HUES6 (cell line): Measurements from ENCODE around the gene FSD1.
"Not testable (repeated sequence)": the region's sequence is repeated elsewhere in the genome, so short reads cannot be mapped to it uniquely, and the experiment has no call there.

ENCODE experiments used
- H3K27ac ChIP-seq: 2 replicates; pipeline ENCODE4 v1.7.0; 2013; ENCODE audit warnings: low read depth, mild to moderate bottlenecking, low read length, inconsistent platforms
- H3K27me3 ChIP-seq: 2 replicates; pipeline ENCODE4 v1.6.1; 2013; ENCODE audit warnings: low read length; ENCODE audit not compliant: control insufficient read depth, insufficient read depth
- H3K36me3 ChIP-seq: 2 replicates; pipeline ENCODE4 v1.6.1; 2013; ENCODE audit warnings: low read length; ENCODE audit not compliant: control insufficient read depth, insufficient read depth
- H3K4me1 ChIP-seq: 2 replicates; pipeline ENCODE4 v1.6.1; 2013; ENCODE audit warnings: low read length; ENCODE audit not compliant: control insufficient read depth, insufficient read depth
- H3K4me3 ChIP-seq: 2 replicates; pipeline ENCODE4 v1.5.1; 2013; ENCODE audit warnings: low read depth, low read length
- H3K9ac ChIP-seq: one replicate; pipeline ENCODE4 v1.6.1; 2013; ENCODE audit warnings: mild to moderate bottlenecking, low read length
- H3K9me3 ChIP-seq: 2 replicates; pipeline ENCODE4 v1.6.1; 2013; ENCODE audit warnings: low read depth, low read length; ENCODE audit not compliant: control insufficient read depth, insufficient read depth

FSD1 gene

GRCh38 chr19:4323692-4324091 is 19.3 kb downstream of the FSD1 start:
- no peaks in the 10 kb centered on the region for H3K27me3 ChIP-seq
- H3K27ac ChIP-seq, result no peak overlapping the region
- 0 out of 2 replicates have a peak, but pooled peaks cover 5% of the 10 kb centered on the region for H3K9me3 ChIP-seq
- peaks cover 16% of the 10 kb centered on the region for H3K36me3 ChIP-seq
- H3K4me3 ChIP-seq, result no peak overlapping the region
- H3K9ac ChIP-seq, result no peak overlapping the region
- 0 out of 2 replicates have a peak, but pooled peaks cover 3% of the 10 kb centered on the region for H3K4me1 ChIP-seq

- H3K36me3 ChIP-seq, result peaks cover 12% of the 10 kb centered on the region; the same call in 1 of the 2 replicates
- H3K9ac ChIP-seq, result no peak overlapping the region
- no peaks in the 10 kb centered on the region for H3K27me3 ChIP-seq
- H3K4me1 ChIP-seq, result 0 out of 2 replicates have a peak, but pooled peaks cover 3% of the 10 kb centered on the region
- no peak overlapping the region for H3K4me3 ChIP-seq
- H3K27ac ChIP-seq, result no peak overlapping the region
- 0 out of 2 replicates have a peak, but pooled peaks cover 4% of the 10 kb centered on the region for H3K9me3 ChIP-seq
Measured at GRCh38 chr19:4324228-4324627, 19.8 kb downstream of the FSD1 start.

- Histone ChIP-seq H3K9ac (no peak overlapping the region), H3K4me3 (peak overlapping the region; percentile 66), H3K36me3 (peaks cover 12% of the 10 kb centered on the region; the same call in 1 of the 2 replicates)
Measured at GRCh38 chr19:4326215-4326836, 21.9 kb downstream of the FSD1 start.

GRCh38 chr19:4326837-4327251 is 22.4 kb downstream of the FSD1 start:
- Histone ChIP-seq H3K9me3 (no peaks in the 10 kb centered on the region), H3K27ac (no peak overlapping the region), H3K36me3 (peaks cover 12% of the 10 kb centered on the region; the same call in 1 of the 2 replicates), H3K27me3 (no peaks in the 10 kb centered on the region), H3K9ac (peak overlapping the region; percentile 76), H3K4me3 (peak overlapping the region; percentile 66), H3K4me1 (0 out of 2 replicates have a peak, but pooled peaks cover 3% of the 10 kb centered on the region)

More at GRCh38 chr19:4326215-4326836, 21.9 kb downstream of the FSD1 start:
- H3K27me3 ChIP-seq, result no peaks in the 10 kb centered on the region
- 0 out of 2 replicates have a peak, but pooled peaks cover 3% of the 10 kb centered on the region for H3K4me1 ChIP-seq
- H3K27ac ChIP-seq, result no peak overlapping the region
- no peaks in the 10 kb centered on the region for H3K9me3 ChIP-seq

- Histone ChIP-seq H3K4me3 (peak overlapping the region; percentile 66), H3K9me3 (no peaks in the 10 kb centered on the region), H3K27ac (no peak overlapping the region), H3K4me1 (0 out of 2 replicates have a peak, but pooled peaks cover 3% of the 10 kb centered on the region), H3K27me3 (no peaks in the 10 kb centered on the region), H3K36me3 (peaks cover 12% of the 10 kb centered on the region; the same call in 1 of the 2 replicates), H3K9ac (peak overlapping the region; percentile 76)
Measured at GRCh38 chr19:4327252-4327876, 23.0 kb downstream of the FSD1 start.

GRCh38 chr19:4327877-4328242 is 23.5 kb downstream of the FSD1 start:
- Histone ChIP-seq H3K4me1 (0 out of 2 replicates have a peak, but pooled peaks cover 3% of the 10 kb centered on the region), H3K9me3 (no peaks in the 10 kb centered on the region), H3K4me3 (peak overlapping the region; percentile 66), H3K9ac (peak overlapping the region; percentile 34), H3K27me3 (no peaks in the 10 kb centered on the region), H3K36me3 (peaks cover 11% of the 10 kb centered on the region; the same call in 1 of the 2 replicates), H3K27ac (no peak overlapping the region)

GRCh38 chr19:4328243-4328990 is 24.0 kb downstream of the FSD1 start:
- peak overlapping the region; percentile 64 for H3K9ac ChIP-seq
- H3K27me3 ChIP-seq, result no peaks in the 10 kb centered on the region
- peaks cover 7% of the 10 kb centered on the region; the same call in 1 of the 2 replicates for H3K36me3 ChIP-seq
- H3K9me3 ChIP-seq, result no peaks in the 10 kb centered on the region
- H3K4me1 ChIP-seq, result 0 out of 2 replicates have a peak, but pooled peaks cover 3% of the 10 kb centered on the region
- H3K4me3 ChIP-seq, result peak overlapping the region; percentile 89
- no peak overlapping the region for H3K27ac ChIP-seq

- not testable (repeated sequence) for H3K36me3 ChIP-seq, H3K27ac ChIP-seq, H3K27me3 ChIP-seq, H3K4me1 ChIP-seq, H3K9me3 ChIP-seq
- Histone ChIP-seq H3K9ac (peak overlapping the region; percentile 64), H3K4me3 (peak overlapping the region; percentile 89)
Measured at GRCh38 chr19:4328991-4329681, 24.7 kb downstream of the FSD1 start.

- H3K36me3 ChIP-seq, result peaks cover 6% of the 10 kb centered on the region
- H3K9me3 ChIP-seq, result no peaks in the 10 kb centered on the region
- no peaks in the 10 kb centered on the region for H3K27me3 ChIP-seq
- 0 out of 2 replicates have a peak, but pooled peaks cover 3% of the 10 kb centered on the region for H3K4me1 ChIP-seq
- H3K4me3 ChIP-seq, result no peak overlapping the region
- no peak overlapping the region for H3K27ac ChIP-seq
- no peak overlapping the region for H3K9ac ChIP-seq
Measured at GRCh38 chr19:4329858-4330257, 25.5 kb downstream of the FSD1 start.

- Histone ChIP-seq H3K9me3 (no peaks in the 10 kb centered on the region), H3K36me3 (peaks cover 13% of the 10 kb centered on the region), H3K4me3 (no peak overlapping the region), H3K4me1 (peaks cover 9% of the 10 kb centered on the region), H3K9ac (no peak overlapping the region), H3K27me3 (no peaks in the 10 kb centered on the region), H3K27ac (no peak overlapping the region)
Measured at GRCh38 chr19:4334929-4335570, 30.7 kb downstream of the FSD1 start.
